DMS79 (cell line): ENCODE measurements around the gene CGB8.

Experiments used
- DNase-seq: peaks from one replicate; lab custom pipeline; 2025; lab: John Stamatoyannopoulos, UW

CGB8 gene

DNA sequence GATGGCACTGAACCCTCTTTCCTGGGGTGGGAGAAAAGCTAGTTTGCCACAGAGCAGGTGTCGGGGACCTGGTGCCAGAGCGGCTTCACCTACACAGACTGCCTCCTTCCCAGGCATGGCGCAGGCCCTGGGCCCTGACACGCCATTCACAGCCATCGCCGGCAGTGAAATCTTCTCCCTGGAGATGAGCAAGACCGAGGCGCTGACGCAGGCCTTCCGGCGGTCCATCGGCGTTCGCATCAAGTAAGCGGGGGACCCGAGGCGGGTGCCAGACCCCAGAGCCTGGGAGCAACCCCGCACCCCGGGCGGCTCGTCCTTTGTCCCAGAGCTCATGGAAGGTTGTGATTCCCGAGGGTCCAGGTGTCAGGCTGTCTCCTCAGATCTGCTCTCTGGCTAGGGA is 42.0 kb downstream of the CGB8 start:
- no peak for DNase-seq

DNA sequence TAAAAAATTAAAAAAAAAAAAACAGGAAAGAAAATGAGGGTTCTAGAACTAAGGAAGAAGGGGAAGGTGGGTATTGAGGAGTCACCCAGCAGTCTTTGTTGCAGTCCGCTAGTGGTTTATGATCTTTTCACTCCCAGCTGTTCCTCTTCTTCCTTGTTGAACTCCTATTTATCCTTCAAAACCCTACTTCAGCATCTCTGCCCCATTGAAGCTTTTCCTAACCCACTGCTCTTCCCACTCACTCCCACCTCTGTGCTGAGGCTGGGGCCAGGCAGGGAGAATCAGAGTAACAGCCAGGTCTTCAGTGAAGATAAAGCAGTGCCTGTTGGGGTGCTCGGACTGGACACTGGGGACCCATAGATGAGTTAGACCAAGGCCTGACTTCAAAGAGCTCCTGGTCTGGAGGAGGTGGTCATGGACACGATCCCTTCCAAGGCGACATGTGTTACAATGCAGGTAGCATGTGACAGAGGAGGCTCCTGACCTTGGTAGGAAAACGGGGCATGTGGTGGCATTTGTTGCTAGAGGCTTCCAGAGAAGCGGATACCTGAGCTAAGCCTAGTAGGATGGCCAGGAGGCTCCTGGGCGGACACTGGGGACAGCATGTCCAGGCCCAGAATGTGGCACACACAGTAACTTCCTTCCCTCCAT is 43.8 kb downstream of the CGB8 start:
- DNase-seq = no peak

DNA sequence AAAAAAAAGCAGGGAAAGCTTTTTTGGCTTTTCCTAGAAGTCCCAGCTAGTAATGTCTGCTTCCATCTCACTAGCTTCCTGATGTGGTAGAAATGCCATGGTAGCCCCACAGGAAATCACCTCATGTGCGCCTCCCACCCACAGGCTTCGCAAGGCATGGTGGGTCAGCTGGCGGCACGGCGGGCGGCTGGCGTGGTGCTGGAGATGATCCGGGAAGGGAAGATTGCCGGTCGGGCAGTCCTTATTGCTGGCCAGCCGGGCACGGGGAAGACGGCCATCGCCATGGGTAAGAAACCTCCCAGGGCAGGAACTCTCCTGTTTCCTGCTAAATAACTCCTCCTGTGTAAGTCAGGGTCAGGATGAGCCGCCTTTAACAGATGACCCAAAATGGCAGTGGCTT is 44.8 kb downstream of the CGB8 start:
- no peak for DNase-seq

DNA sequence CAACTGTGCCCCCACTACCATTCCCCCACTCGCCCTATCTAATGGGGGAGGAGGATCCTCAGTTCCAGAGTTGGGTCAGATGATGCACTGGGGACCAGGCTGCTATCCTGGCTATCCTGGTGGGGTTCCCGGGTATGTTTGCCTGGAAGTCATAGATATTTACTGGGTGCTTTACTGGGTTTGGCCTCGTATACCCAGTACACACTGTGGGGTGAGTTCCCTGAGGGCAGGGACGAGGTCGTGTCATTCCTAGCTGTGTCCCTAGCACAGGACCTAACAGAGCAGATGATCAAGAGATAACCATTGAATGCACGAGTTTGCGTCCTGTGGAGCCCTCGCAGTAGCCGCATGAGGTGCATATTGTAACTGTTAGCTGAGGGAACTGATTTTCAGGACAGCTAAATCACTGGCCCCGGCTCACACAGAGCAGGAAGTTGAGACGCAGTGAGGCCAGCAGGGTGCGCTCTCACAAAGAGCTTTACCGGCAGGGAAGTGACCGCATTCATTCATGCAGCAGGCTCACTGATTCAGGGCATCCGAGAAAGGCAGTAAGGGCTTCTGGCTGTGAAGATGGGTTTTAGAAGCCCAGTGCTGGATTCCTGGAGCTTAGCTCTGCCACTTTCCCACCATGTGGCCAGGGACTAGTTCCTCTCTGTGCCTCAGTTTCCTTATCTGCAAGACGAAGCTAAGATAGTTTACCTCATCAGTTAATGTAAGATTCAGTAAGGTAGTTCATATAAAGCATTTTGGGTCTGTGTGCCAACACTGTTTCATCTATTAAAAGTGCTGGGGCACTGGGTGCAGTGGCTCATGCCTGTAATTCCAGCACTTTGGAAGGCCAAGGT is 49.2 kb downstream of the CGB8 start:
- DNase-seq = no peak

DNA sequence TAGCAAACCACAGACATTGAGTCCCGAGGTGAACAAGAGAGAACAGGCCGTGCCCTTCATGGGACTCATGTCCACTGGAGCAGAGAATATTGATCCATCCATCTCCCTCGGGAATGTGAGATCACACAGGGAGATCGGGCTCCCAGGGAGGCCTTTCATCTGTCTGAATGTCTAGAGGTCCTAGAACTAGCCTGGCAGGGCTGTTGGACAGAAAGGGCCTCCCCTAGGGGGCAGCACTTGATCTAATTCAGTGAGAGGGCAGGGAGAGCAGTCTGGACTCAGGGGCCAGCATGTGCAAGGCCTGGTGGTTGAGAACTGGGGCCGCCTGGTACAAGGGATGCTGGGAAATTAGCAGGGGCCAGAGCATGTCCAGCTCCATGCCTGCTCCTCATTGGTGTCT is 50.9 kb downstream of the CGB8 start:
- no peak for DNase-seq
